GM18907 (cell line): ENCODE results near the gene SIT1.

ENCODE experiments used
- ATAC-seq: cut with Tn5 transposase; IDR thresholded peaks from one replicate; pipeline ENCODE4 v1.9.1; 2021; ENCODE audit warnings: mild to moderate bottlenecking, moderate library complexity; ENCODE audit not compliant: unreplicated experiment

The SIT1 gene

GRCh38 chr9:35609001-35609819 is 41.5 kb downstream of the SIT1 start:
- no peak for ATAC-seq

GRCh38 chr9:35608221-35608620 is 42.5 kb downstream of the SIT1 start:
- ATAC-seq: no peak

GRCh38 chr9:35606726-35607125 is 44.0 kb downstream of the SIT1 start:
- no peak for ATAC-seq

DNA sequence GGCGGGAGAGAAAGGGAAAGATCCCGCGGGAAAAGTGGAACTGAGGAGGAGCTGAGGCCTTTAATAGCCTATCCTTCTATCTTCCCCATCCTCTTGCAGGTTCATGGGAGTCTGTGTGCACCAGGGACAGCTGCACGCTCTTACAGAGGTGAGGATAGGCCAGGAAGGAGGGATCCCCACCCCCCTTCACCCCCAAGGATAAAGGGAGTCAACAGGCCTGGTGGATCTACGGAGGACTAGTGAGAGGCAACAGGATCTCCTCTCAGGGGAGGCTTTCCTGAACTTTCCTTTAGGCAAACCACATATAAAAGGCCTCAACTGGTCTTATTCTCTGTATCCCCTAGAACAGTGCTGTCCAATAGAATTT is 44.6 kb downstream of the SIT1 start:
- ATAC-seq: no peak

- peak; percentile 12 for ATAC-seq
These were observed 45.2 kb downstream of the SIT1 start for GRCh38 chr9:35605351-35606137.

DNA sequence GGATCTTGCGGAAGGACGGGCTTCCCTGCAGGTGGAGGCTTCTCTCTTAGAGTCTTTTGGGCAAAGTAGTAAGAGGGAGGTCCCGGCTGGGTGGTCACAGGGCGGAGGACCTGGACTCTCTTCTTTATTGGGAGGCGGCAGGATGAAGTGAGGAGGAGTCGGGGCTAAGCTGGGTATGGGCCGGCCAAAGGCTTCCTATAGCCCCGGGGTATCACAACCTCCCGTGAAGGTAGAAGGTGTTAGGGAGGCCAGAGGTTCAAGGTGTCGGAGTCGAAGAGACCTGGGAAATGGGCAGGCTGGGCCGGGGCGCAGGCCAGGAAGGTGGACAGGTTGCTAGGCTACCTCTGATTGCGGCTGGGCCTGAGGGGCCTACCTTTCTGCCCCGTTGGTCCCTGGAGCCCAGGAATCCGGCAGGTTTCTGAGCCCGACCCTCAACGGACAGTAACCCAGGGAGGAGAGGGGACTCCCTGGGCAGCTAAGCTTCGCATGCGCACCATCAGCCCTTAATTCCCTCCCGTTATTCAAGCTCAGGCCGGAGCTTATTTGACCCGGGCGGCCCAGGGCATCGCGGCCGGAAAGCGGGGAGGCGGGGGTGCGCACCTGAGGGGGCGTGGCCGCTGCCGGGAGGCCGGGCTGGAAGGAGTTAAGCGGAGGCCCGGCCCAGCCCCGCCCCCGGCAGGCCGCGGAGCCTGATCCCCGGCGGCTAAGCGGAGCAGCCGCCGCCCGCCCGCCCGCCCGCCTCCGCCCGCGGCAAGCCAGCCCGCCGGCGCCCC is 46.0 kb downstream of the SIT1 start, which contains the start of gene TESK1:
Gene TESK1, plus strand, starts transcription at position 685 of the 773 bp plus-strand sequence. CDS start 358 bp downstream, outside the sequence.
- ATAC-seq: peak; percentile 50

DNA sequence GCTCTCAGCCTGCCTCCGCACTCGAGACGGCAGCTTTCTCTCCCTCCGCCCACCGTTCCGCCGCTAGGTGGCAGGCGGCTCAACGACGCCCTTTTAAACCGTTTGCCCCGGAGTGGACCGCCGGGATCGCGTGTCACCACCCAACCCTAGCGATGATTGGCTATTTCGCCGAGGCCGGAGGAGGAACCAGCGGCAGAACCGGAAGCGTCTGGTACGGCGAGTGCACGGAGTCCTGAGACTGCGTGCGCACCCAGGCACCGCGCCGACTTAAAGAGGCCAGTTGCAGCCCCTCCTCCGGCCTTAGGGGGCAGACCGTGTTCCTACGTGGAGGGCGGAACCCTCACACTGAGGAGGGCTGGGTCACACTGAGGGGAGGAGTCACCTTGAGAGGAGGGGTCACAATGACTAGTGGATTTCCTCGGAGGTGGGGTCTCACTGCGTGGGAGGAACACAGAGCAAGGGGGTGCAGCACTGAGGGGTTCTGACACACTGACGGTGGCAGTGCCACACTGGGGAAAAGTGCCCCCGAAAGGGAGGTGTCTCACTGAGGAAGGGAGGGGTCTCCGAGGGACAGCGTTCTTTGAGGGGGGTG is 46.6 kb downstream of the SIT1 start:
- ATAC-seq: peak; percentile 86

- ATAC-seq: peak; percentile 0
These were observed 47.2 kb downstream of the SIT1 start for GRCh38 chr9:35603506-35603985.

DNA sequence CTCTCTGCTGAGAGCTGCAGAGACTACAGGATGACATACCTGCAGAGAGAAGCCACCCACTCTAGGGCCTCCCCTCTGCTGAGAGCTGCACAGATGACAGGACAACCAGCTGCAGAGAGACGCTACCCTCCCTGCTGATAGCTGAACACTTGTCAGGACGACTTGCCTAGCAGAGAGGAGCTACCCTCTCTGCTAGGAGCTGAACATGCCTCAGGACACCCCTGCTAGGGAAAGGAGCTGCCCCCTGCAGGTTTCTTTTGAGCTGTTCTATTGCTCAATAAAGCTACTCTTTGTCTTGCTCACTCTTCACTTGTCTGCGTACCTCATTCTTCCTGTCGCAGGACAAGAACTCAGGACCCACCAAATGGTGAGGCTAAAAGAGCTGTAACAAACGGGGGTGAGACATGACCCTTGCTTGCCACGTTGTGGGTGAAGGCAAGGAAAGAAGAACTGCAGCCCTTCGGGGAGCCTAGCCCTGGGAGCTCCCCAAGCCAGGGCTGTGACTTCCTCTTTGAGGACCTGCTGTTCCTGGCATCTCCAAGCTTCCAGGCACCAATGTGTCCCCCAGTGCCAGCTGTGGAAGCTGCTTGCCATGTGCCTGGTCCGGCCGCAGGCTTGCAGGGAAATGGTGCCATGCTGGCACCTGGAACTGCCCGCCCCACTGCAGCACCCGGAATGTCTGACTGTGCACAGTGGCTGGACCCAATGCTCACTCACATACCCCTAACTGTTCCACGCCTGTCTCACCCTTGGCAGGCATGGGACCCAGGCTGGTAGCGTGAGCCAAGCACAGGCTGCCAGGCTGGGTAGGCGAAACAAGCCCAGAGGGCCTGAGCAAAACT is 50.7 kb downstream of the SIT1 start:
- no peak for ATAC-seq
